NCI-H1694 (cell line): ENCODE measurements around the gene SLC25A19.
A peak's percentile ranks its signal among the peaks of the same experiment; 100 is the strongest.

Experiments used
- DNase-seq: peaks from one replicate; lab custom pipeline; 2025; lab: John Stamatoyannopoulos, UW

The SLC25A19 gene

GRCh38 chr17:75241502-75241901, 47.7 kb downstream of the SLC25A19 start:
- no peak for DNase-seq

DNA sequence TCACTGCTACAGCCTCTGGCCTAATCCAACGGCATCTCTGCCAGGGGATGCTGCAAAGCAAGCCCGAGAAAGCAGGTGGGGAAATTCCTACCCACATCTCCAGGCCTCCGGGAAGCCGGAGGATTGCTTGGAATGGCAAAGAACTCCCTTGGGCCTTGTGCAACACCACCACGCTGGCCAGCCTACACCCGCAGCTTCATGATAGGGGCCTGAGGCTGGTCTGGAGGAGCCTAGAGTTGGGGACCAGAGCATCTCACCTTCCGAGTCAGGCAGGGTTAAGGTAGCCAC, 48.1 kb downstream of the SLC25A19 start:
- no peak for DNase-seq

GRCh38 chr17:75240394-75241142, 48.7 kb downstream of the SLC25A19 start:
- DNase-seq, result peak; percentile 49

DNA sequence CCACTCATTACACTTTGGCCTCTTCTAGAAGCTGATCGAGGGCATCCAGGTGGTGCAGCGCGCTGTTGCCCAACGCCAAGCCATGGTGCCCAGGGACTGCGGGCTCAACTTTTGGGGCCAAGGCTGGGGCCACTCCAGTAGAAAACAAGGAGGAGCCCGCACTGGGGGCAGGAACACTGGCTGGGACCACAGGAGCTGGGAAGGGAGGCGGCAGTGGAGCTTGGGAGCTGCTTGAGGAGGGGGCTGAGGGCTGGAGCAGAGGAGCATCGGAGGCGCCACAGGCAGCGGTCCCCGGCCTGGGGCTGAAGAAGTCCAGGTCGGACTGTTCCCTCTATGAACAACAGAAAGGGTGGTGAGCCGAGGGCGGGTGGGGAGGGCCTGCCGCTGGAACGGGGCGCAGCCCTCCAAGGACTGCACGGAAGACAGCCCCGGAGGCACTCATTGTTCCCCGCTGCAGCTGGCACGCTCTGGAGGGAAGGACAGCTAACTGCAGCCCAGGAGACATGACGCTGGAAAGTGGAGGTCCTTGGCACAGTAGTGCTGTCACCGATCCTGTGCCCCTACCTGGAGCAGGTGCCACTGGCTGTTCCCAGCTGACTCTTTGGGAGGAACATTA, 49.3 kb downstream of the SLC25A19 start:
- DNase-seq, result no peak

GRCh38 chr17:75239214-75239613, 50.0 kb downstream of the SLC25A19 start:
- DNase-seq, result no peak

GRCh38 chr17:75238684-75239191, 50.5 kb downstream of the SLC25A19 start:
- DNase-seq, result peak; percentile 3

DNA sequence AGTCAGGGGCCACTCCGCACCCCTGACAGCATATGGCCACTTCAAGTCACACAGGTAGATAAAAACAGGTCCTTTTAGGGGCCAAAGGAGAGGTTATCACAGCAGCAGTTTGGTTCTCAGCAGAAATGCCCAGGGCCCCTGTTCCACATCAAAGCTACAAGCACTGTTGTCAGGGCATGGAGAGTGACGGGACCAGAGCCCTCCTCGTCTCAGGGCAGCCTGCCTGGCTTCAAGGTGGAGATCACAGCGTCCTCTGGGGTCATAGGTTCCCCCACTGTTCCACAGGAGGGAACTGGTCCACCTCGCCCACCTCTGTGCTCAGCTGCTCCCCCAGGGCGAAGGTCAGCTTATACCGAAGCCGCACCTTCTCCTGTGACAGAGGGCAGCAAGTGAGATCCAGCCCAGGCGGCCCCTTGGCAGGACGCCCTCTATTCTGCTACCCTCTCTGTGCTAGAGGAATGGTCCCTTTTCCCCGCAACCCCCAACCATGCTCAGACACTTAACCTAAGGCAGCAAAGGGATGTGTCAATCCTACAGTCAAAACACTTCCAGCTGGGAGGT, 51.1 kb downstream of the SLC25A19 start:
- no peak for DNase-seq

DNA sequence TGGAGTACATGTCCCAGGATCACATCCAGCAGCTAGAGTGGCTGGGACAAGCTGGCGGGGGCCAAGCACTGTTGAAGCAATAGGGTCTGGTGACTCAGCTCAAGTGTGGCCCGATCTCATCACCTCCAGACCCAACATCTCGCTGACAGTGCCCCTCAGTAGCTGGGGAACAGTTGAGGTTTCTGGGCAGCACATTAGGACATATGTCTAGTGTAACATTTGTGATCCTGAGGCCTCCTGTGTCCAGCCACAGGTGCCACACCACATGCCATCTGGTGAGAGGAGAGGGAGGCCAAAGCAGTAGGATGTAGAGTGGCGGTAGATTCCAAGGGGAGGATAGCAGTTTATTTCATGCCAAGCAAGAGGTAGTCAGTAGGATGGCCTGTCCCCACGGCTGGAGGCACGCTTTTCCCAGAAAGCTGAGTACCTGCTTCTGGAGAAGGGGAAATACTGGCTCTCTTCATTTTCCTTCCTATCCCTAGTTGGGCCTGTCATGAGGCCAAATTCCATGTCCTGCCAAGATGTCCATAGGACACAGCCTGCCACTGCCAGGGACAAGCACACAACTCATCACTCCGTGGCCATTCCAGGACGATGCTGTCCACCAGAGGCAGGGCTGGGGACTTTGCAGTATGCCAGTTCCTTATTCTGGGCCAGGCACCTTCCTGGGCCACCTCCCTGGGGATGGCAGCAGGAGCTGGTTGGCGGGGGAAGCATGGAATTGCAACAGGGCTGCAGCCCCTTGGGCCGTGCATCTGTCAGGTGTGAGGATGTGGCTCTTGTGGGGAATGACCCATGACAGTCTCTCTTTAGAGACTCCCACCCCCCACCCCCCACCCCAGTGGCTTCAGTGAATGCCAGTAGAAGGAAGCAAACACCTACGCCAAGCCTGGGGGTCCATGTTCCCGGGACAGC, 51.9 kb downstream of the SLC25A19 start:
- no peak for DNase-seq

- DNase-seq, result no peak
These were observed 56.4 kb downstream of the SLC25A19 start for GRCh38 chr17:75232786-75233185.

DNA sequence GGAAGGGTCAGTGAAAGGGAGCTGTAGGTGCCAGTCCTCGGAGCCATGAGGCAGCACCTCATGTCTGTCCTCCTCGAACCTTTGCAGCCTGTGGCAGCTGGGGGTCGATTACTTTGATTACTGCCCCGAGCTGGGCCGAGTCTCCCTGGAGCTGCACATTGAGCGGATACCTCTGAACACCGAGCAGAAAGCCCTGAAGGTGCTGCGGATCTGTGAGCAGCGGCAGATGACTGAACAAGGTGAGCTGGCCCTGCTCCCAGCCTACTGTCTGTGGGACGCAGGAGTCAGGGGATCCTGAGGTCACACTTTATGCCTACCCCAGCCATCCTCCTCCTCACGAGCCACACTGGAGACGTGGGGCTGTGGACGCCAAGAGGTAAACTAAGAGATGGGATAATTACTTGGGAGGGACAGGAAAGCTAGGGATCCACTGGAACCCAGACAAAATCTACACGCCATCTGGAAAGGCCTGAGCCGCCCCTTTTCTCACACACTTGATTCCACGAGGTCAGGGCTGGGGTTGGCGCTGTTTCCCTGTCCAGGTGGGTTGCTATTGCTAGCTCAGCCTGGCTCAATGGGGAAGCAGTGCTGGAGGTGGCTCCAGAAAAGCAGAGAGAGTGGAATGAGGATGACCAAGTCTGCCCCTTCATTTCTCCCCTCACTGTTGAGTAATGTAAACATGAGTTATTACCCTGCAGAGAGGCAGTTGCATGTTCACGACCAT, 57.3 kb downstream of the SLC25A19 start:
- no peak for DNase-seq

DNA sequence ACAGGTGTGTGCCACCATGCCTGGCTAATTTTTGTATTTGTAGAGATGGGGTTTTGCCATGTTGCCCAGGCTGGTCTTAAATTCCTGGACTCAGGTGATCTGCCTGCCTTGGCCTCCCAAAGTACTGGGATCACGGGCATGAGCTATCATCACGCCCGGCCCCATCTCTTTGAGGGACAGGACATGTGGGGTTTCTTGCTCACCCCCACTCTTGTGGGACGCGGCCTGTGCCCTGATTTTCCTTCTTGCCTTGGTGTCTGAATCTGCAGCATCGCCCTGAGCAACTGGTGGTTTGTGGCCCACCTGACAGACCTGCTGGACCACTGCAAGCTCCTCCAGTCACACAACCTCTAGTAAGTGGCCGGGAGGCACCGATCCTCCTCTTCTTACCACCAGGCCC, 58.2 kb downstream of the SLC25A19 start:
- no peak for DNase-seq

DNA sequence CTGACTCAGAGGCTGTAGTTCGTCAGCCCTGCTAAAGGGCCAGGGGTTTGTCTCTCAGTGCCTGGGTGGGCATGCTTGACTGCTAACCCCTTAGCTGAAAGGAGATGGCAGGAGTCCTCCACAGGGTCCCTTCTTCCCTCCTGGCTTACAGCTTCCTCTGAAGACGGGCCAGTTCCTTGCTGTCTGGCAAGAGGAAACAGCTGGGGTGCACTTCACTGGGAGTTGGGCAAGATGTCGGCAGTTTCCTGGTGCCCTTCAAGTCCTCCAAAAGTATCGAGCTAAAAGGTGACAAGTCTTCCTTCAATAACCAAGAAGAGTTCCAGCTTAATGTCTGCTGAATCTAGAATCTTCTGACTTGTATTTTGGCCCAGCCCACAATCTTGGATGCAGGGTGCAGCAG, 60.4 kb downstream of the SLC25A19 start:
- DNase-seq, result no peak

DNA sequence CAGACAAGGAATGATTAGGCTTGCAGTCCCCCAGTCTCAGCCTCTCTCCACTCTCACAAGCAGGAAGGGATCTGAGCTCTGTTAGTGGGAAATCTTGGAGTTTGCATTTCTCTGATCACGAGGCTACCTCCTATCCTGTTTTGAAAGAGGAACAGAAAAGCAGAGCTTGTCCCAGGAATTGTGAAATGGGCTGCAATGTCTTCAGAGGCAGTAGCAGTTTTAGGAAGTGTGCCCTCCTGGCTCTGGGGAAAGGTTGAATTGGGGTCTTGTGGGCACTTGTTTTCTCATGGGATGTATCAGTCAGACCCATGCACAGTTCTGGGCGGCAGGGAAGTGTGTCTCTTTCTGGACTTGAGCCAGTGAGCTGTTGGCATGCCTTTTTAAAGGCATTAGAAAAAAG, 60.9 kb downstream of the SLC25A19 start:
- no peak for DNase-seq

DNA sequence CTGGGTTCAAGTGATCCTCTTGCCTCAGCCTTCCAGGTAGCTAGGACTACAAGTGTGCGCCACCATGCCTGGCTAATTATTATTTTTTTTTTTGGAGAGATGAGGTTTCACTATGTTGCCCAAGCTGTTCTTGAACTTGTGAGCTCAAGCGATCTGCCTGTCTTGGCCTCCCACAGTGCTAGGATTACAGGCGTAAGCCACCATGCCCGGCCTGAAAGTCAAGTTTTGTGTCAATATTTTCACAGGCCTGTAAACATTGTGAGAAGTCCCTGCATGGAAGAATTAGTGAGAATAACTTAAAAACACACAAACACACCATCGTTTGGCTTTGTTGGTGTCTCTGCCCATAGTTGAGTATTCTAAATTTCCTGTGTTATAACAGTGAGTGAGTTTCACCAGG, 61.5 kb downstream of the SLC25A19 start:
- no peak for DNase-seq

- DNase-seq, result no peak
These were observed 64.2 kb downstream of the SLC25A19 start for GRCh38 chr17:75225016-75225415.
